K562 (cell line): ENCODE results near the gene NECAP2. TPM values are rescaled to one million over a fixed set of nuclear protein-coding genes. Genes with fewer than 3 reads are reported as not detected.
A peak's percentile ranks its signal among the peaks of the same experiment; 100 is the strongest.

Experiments
- ATAC-seq: fragments of 200-7000 bp; cut with Tn5 transposase; 3 replicates; pipeline ENCODE4 v1.9.1; 2020; ENCODE audit warnings: moderate library complexity
- BruUV-seq: library from RNA; stranded (reverse); fragments of 400-500 nt; replicated peaks from 2 replicates; lab custom pipeline; 2021; lab: Mats Ljungman, UMichigan
- CTCF ChIA-PET: fragments of 300-600 bp; formaldehyde crosslinking; extraction: SDS; loops from one replicate; lab custom pipeline; 2021; ENCODE audit warnings: low intra/inter-chr PET ratio; lab: Yijun Ruan, JAX
- POLR2A ChIA-PET: fragments of 300-600, 350-650 bp; sonication (Branson Sonifier 250); formaldehyde crosslinking; extraction: SDS; loops from one replicate; lab custom pipeline; 2021; ENCODE audit warnings: antibody characterized with exemption, inconsistent platforms; lab: Yijun Ruan, JAX
- DNase-seq, 4 experiments: peaks; one replicate each; pipeline versions ENCODE4 v3.0.0 to v3.0.0-alpha.2; 2011 to 2018; ENCODE audit warnings: low spot score in 3 of 4, mixed read lengths in 3 of 4; ENCODE audit errors: extremely low read depth in 1 of 4
- FAIRE-seq: peaks from 2 replicates; lab custom pipeline; 2011; peaks lifted over from hg19 to GRCh38; lab: Jason Lieb, UNC
- H2AFZ ChIP-seq: 2 replicates; pipeline ENCODE4 v1.6.0; 2011; ENCODE audit warnings: low read depth, low read length, control low read depth, inconsistent platforms
- H3K27ac ChIP-seq: fragments of 200-600 bp; 3 replicates; pipeline ENCODE4 v1.8.0; 2011; ENCODE audit warnings: low read depth, mild to moderate bottlenecking, control low read depth, inconsistent platforms, low read length, moderate library complexity, mixed read lengths; ENCODE audit errors: extremely low read depth
- H3K27me3 ChIP-seq, 2 experiments: fragments of 300-600 bp in 1 of 2; 2 replicates in 1 of 2; 3 replicates in 1 of 2; pipeline versions ENCODE4 v1.6.0 to v1.8.0; 2011; ENCODE audit warnings: inconsistent platforms in 2 of 2, low read length in 2 of 2, mild to moderate bottlenecking in 1 of 2, mixed read lengths in 1 of 2, moderate library complexity in 1 of 2; ENCODE audit not compliant: control insufficient read depth in 2 of 2, insufficient read depth in 2 of 2
- H3K36me3 ChIP-seq: fragments of 300-600 bp; 3 replicates; pipeline ENCODE4 v1.8.0; 2011; ENCODE audit warnings: mild to moderate bottlenecking, low read length, inconsistent platforms; ENCODE audit not compliant: control insufficient read depth, insufficient read depth
- H3K4me1 ChIP-seq, 2 experiments: fragments of 200-600 bp in 1 of 2; replicated peaks in 1 of 2; 2 replicates in 1 of 2; 3 replicates in 1 of 2; pipeline versions ENCODE4 v1.5.1 to v1.8.0; 2011; ENCODE audit warnings: inconsistent platforms in 2 of 2, low read length in 2 of 2, mild to moderate bottlenecking in 1 of 2, mixed read lengths in 1 of 2, moderate library complexity in 1 of 2; ENCODE audit not compliant: control insufficient read depth in 2 of 2, insufficient read depth in 2 of 2
- H3K4me2 ChIP-seq: 2 replicates; pipeline ENCODE4 v1.6.1; 2011; ENCODE audit warnings: low read length, control low read depth, inconsistent platforms, mixed read lengths; ENCODE audit not compliant: insufficient read depth
- H3K4me3 ChIP-seq: fragments of 200-600 bp; sonication (generic), shearing (Covaris generic); 2 replicates; pipeline ENCODE4 v1.5.1; 2016; ENCODE audit warnings: control low read depth, inconsistent platforms
- H3K79me2 ChIP-seq: fragments of 200-600 bp; 3 replicates; pipeline ENCODE4 v1.8.0; 2011; ENCODE audit warnings: low read length, inconsistent platforms; ENCODE audit not compliant: control insufficient read depth, insufficient read depth
- H3K9ac ChIP-seq, 2 experiments: 2 replicates each; pipeline versions ENCODE4 v1.6.0 to v1.6.1; 2011; ENCODE audit warnings: low read depth in 2 of 2, low read length in 2 of 2, control low read depth in 1 of 2, inconsistent platforms in 1 of 2, mild to moderate bottlenecking in 1 of 2, mixed read lengths in 1 of 2; ENCODE audit not compliant: insufficient read depth in 1 of 2
- H3K9me1 ChIP-seq: one replicate; pipeline ENCODE4 v1.6.0; 2011; ENCODE audit warnings: inconsistent platforms, mild to moderate bottlenecking, low read length, moderate library complexity; ENCODE audit not compliant: control insufficient read depth, insufficient read depth
- H3K9me3 ChIP-seq: replicated peaks from 2 replicates; pipeline ENCODE4 v1.5.1; 2011; ENCODE audit warnings: low read depth, low read length, inconsistent platforms; ENCODE audit not compliant: control insufficient read depth, insufficient read depth
- H4K20me1 ChIP-seq: replicated peaks from 2 replicates; pipeline ENCODE4 v1.6.1; 2011; ENCODE audit warnings: low read length, inconsistent platforms, mixed read lengths; ENCODE audit not compliant: control insufficient read depth, insufficient read depth
- ARNT ChIP-seq, 2 experiments: fragments of 450-650 bp; IDR thresholded peaks; 2 replicates each; pipeline ENCODE4 v1.6.1; 2016; ENCODE audit warnings: mild to moderate bottlenecking in 1 of 2
- ATF1 ChIP-seq, 2 experiments: fragments of 450-650 bp in 1 of 2; IDR thresholded peaks; 2 replicates each; pipeline ENCODE4 v1.6.1; 2016; ENCODE audit warnings: missing compliant biosample characterization in 1 of 2, missing genetic modification characterization in 1 of 2
- CAMTA2 ChIP-seq: fragments of 250-450 bp; sonication (Bioruptor Pico); conservative IDR thresholded peaks from 2 replicates; pipeline ENCODE4 v1.5.1; 2022
- EGR1 ChIP-seq: fragments of 450-650 bp; conservative IDR thresholded peaks from 2 replicates; pipeline ENCODE4 v1.6.1; 2017; ENCODE audit warnings: mild to moderate bottlenecking
- ELF4 ChIP-seq: fragments of 450-650 bp; formaldehyde crosslinking; IDR thresholded peaks from 2 replicates; pipeline ENCODE4 v1.4.0; 2022; ENCODE audit warnings: missing genetic modification characterization
- FOXM1 ChIP-seq, 2 experiments: fragments of 450-650 bp in 1 of 2; sonication (generic) in 1 of 2; formaldehyde crosslinking in 1 of 2; IDR thresholded peaks; 2 replicates each; pipeline versions ENCODE4 v1.6.1 to v1.9.0; 2017 to 2022; ENCODE audit warnings: low read depth in 2 of 2, mild to moderate bottlenecking in 2 of 2, missing genetic modification reagents in 1 of 2, moderate library complexity in 1 of 2
- KDM1A ChIP-seq, 2 experiments: fragments of 450-650 bp; IDR thresholded peaks; 2 replicates each; pipeline ENCODE4 v1.6.1; 2016; ENCODE audit warnings: mild to moderate bottlenecking in 2 of 2
- MIER1 ChIP-seq: fragments of 450-650 bp; IDR thresholded peaks from 2 replicates; pipeline ENCODE4 v1.6.1; 2016; ENCODE audit warnings: antibody characterized with exemption, mild to moderate bottlenecking, low read depth
- NCOR1 ChIP-seq: fragments of 450-650 bp; IDR thresholded peaks from 2 replicates; pipeline ENCODE4 v1.6.1; 2016; ENCODE audit warnings: mild to moderate bottlenecking, moderate library complexity
- PHF21A ChIP-seq: fragments of 450-650 bp; IDR thresholded peaks from 2 replicates; pipeline ENCODE4 v1.6.1; 2017; ENCODE audit warnings: low read depth, borderline replicate concordance
- TAL1 ChIP-seq: fragments of 450-650 bp; IDR thresholded peaks from 2 replicates; pipeline ENCODE4 v1.6.1; 2016; ENCODE audit warnings: mild to moderate bottlenecking
- WGBS: fragments of 100-300 bp; shearing (Covaris generic); methylation state at CpG from one replicate; pipeline ENCODE4 v1.1.6; 2016; ENCODE audit warnings: low coverage, mixed read lengths; ENCODE audit not compliant: insufficient coverage; ENCODE audit errors: missing lambda C conversion rate; 5-methylcytosine and 5-hydroxymethylcytosine counted together
- in situ Hi-C: fragments of 300-500 bp; cut with MboI; formaldehyde crosslinking; loops from 4 replicates; pipeline ENCODE4 v1.15.0; 2018; ENCODE audit warnings: inconsistent platforms, mixed read lengths
- intact Hi-C: fragments of 100-400 bp; cut with micrococcal nuclease; formaldehyde crosslinking; loops from 2 replicates; pipeline ENCODE4 v1.14.2; 2022
- polyA plus RNA-seq, 8 experiments: library from polyadenylated mRNA; depleted of rRNA in 4 of 8; stranded (reverse) in 5 of 8; unstranded in 3 of 8; fragments of >200 nt; fragmentation: Nextera tagmentation in 2 of 8; fragmentation: Illumina TruSeq in 1 of 8; extraction: Ambion mirVana in 2 of 8; extraction: Trizol in 1 of 8; gene quantifications; 2 replicates each; pipeline versions ENCODE4 v1.2.1 to v1.2.3, GENCODE V29; 2011 to 2014; ENCODE audit warnings: inconsistent platforms in 1 of 8, missing spikeins in 1 of 8
- total RNA-seq, 7 experiments: library from RNA; depleted of rRNA in 6 of 7; stranded (reverse); fragments of >200 nt in 6 of 7; fragmentation: Illumina TruSeq in 2 of 7; extraction: Trizol in 2 of 7; gene quantifications; 2 replicates each; pipeline versions ENCODE4 v1.2.1 to v1.2.3, GENCODE V29; 2011 to 2021; ENCODE audit warnings: low replicate concordance in 1 of 7
- TF ChIP-seq, protein P1 (sequence below): fragments of 200-800 bp; sonication (Bioruptor generic); IDR thresholded peaks from 2 replicates; pipeline ENCODE4 v1.6.1; 2017; ENCODE audit warnings: missing genetic modification characterization, missing compliant biosample characterization
- TF ChIP-seq, protein P2 (sequence below): fragments of 250-450 bp; sonication (Bioruptor Pico); IDR thresholded peaks from 2 replicates; pipeline ENCODE4 v1.4.0; 2020
- TF ChIP-seq, protein P3 (sequence below), 2 experiments: fragments of 450-650 bp; IDR thresholded peaks; 2 replicates each; pipeline ENCODE4 v1.6.1; 2016

NECAP2 gene
- total and polyA plus RNA-seq, 9 of the 15 experiments (the other 6 are each of a cell fraction or from before 2014, with no cell fraction given): 22.7 to 107 (median 79.2) TPM

DNA sequence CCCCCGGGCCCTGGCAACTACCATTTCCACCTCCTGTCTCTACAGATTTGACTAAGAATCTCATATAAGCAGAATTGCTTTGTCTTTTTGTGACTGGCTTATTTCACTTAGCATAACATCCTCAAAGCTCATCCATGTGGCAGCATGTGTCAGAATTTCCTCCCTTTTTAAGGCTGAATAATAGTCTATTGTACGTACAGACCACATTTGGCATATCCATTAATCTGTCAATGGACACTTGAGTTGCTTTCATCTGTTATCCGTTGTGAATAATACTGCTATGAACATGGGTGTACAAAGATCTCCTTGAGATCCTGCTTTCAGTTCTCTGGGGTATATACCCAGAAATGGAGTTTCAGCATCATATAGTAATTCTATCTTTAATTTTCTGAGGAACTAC, 27.3 kb upstream of the NECAP2 start (continued):
- TF ChIP-seq TAL1 (no peak), PHF21A (no peak), KDM1A (IDR thresholded peaks at IDR 0.05) (no peak), NCOR1 (no peak), ATF1 (CRISPR knock-in tag; IDR thresholded peaks at IDR 0.05) (no peak), ATF1 (tag; IDR thresholded peaks at IDR 0.05) (no peak)
- TF ChIP-seq, all 486 proteins: peak for 0

DNA sequence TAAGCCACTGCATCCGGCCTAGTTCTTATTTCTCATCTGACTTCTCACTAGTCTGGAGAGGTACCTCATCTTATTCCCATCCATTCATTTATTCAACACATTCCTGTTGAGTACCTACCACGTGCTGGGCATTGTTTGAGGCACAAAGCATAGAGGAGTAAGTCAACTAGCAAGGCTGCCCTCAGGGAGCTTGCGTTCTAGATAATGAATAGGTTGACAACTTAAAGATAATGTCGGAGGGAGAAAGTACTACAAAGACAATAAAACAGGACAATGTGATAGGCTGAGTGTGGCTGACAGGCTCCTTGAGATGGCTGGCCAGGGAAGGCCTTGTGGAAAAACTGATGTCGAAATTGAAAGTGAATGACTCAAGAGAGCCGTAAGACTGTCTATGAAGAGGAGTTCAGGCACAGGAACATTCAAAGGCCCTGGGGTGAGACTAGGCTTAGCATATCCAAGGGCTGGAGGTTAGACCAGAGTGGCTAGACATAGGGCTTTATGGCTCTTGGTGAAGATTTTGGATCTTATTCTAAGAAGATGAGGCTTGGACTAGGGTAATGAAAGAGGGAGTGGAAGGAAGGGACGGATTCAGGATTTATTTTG, 21.6 kb upstream of the NECAP2 start:
- in situ Hi-C loops: no loop called here
- POLR2A ChIA-PET: interaction anchor here (1.6 kb wide), 1 partner anchor 12 kb away, joined by 4 read pairs; no protein-coding TSS in a partner anchor
- 38% methylated on average over 7 of the region's 7 CpGs for WGBS
- FAIRE-seq: peak; percentile 49
- H3K9me3 ChIP-seq: no peaks in the 10 kb centered on the region
- H3K27me3 ChIP-seq: peaks cover 8 to 22% of the 10 kb centered on the region in 2 experiments; a peak in 4 of 5 replicates
- DNase-seq: no peak
- no peak overlapping the region for H2AFZ ChIP-seq
- no peak for ATAC-seq
- H3K4me3 ChIP-seq: no peak overlapping the region
- BruUV-seq: no TSS peak
- CTCF ChIA-PET: no interaction called here
- H3K27ac ChIP-seq: no peak overlapping the region
- no peaks in the 10 kb centered on the region for H3K36me3 ChIP-seq
- H3K4me2 ChIP-seq: no peak overlapping the region
- no peak overlapping the region for H3K9ac ChIP-seq
- no peaks in the 10 kb centered on the region for H3K79me2 ChIP-seq
- no peaks in the 10 kb centered on the region for H4K20me1 ChIP-seq
- no peaks in the 10 kb centered on the region for H3K9me1 ChIP-seq
- H3K4me1 ChIP-seq: peaks cover 0 to 16% of the 10 kb centered on the region in 2 experiments; a peak in 3 of 5 replicates
- intact Hi-C loops: no loop called here
- no peak for TF ChIP-seq MIER1
- TF ChIP-seq, protein P1, sequence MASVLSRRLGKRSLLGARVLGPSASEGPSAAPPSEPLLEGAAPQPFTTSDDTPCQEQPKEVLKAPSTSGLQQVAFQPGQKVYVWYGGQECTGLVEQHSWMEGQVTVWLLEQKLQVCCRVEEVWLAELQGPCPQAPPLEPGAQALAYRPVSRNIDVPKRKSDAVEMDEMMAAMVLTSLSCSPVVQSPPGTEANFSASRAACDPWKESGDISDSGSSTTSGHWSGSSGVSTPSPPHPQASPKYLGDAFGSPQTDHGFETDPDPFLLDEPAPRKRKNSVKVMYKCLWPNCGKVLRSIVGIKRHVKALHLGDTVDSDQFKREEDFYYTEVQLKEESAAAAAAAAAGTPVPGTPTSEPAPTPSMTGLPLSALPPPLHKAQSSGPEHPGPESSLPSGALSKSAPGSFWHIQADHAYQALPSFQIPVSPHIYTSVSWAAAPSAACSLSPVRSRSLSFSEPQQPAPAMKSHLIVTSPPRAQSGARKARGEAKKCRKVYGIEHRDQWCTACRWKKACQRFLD (CRISPR knock-in tag): no peak
- no peak for TF ChIP-seq EGR1
- no peak for TF ChIP-seq FOXM1 (IDR thresholded peaks at IDR 0.05; ENCODE audit: low read depth)
- no peak for TF ChIP-seq FOXM1 (CRISPR knock-in tag; IDR thresholded peaks at IDR 0.05; ENCODE audit: low read depth)
- TF ChIP-seq, protein P2, sequence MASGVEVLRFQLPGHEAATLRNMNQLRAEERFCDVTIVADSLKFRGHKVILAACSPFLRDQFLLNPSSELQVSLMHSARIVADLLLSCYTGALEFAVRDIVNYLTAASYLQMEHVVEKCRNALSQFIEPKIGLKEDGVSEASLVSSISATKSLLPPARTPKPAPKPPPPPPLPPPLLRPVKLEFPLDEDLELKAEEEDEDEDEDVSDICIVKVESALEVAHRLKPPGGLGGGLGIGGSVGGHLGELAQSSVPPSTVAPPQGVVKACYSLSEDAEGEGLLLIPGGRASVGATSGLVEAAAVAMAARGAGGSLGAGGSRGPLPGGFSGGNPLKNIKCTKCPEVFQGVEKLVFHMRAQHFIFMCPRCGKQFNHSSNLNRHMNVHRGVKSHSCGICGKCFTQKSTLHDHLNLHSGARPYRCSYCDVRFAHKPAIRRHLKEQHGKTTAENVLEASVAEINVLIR (CRISPR knock-in tag): no peak
- TF ChIP-seq, protein P3, sequence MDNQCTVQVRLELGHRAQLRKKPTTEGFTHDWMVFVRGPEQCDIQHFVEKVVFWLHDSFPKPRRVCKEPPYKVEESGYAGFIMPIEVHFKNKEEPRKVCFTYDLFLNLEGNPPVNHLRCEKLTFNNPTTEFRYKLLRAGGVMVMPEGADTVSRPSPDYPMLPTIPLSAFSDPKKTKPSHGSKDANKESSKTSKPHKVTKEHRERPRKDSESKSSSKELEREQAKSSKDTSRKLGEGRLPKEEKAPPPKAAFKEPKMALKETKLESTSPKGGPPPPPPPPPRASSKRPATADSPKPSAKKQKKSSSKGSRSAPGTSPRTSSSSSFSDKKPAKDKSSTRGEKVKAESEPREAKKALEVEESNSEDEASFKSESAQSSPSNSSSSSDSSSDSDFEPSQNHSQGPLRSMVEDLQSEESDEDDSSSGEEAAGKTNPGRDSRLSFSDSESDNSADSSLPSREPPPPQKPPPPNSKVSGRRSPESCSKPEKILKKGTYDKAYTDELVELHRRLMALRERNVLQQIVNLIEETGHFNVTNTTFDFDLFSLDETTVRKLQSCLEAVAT (IDR thresholded peaks at IDR 0.05): no peak
- no peak for TF ChIP-seq ELF4
- TF ChIP-seq CAMTA2 (CRISPR knock-in tag): no peak
- TF ChIP-seq ARNT (IDR thresholded peaks at IDR 0.05): no peak
